GM18517 (cell line): ENCODE results near the gene ZNF268.

ENCODE experiments used
- ATAC-seq: cut with Tn5 transposase; IDR thresholded peaks from one replicate; pipeline ENCODE4 v1.9.1; 2021; ENCODE audit warnings: mild to moderate bottlenecking, moderate library complexity; ENCODE audit not compliant: unreplicated experiment

ZNF268 gene

GRCh38 chr12:133181238-133181959 lies at the start of gene ZNF268:
TSS of gene ZNF268 (plus strand) at chr12:133181495. CDS start at chr12:133181998, 503 bp downstream.
- peak; percentile 90 for ATAC-seq

DNA sequence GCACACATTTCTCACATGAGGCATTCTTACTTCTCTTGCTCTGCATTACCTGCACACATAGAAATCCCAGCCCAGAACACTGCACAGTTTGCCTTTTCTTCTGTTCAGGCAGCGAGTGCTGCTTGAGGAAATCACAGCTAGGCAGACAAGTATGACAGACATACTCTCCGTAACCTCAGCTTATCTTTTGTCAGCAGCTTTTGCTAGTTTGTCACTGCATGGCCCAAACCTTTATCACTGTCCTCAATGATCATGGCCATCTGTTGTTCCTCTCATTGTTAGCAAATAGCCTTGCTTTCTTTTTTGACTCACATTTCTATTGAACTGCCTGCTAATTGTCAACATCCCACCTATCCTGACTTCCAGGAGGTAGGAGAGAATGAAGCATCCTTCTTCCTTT lies 45.5 kb upstream of the ZNF268 start:
- ATAC-seq = no peak

- ATAC-seq = no peak
Observed at GRCh38 chr12:133145981-133146380, 35.3 kb upstream of the ZNF268 start.

DNA sequence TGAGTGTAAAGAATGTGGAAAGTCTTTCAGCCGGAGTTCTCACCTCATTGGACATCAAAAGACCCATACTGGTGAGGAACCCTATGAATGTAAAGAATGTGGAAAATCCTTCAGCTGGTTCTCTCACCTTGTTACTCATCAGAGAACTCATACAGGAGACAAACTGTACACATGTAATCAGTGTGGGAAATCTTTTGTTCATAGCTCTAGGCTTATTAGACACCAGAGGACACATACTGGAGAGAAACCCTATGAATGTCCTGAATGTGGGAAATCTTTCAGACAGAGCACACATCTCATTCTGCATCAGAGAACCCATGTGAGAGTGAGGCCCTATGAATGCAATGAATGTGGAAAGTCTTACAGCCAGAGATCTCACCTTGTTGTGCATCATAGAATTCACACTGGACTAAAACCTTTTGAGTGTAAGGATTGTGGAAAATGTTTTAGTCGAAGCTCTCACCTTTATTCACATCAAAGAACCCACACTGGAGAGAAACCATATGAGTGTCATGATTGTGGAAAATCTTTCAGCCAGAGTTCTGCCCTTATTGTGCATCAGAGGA lies 25.1 kb upstream of the ZNF268 start:
- no peak for ATAC-seq

DNA sequence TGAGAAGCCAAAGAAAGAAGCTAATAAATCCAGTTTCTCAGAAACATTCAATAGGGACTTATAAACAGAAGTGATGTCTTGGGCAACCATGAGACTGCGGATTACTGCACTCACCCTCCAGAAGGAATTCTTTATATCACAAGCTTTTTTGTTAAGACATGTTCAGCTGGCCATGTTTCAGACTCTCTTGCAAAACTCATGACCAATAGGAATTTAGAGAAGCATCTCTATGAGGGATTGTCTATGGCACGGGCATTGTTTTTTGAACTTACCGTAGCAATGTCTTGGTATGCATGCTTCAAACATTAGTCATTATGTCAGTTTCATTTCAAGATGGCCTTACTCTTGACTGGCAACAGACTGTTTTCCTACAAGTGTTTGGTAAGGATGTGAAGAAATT lies 15.5 kb upstream of the ZNF268 start:
- ATAC-seq = no peak

DNA sequence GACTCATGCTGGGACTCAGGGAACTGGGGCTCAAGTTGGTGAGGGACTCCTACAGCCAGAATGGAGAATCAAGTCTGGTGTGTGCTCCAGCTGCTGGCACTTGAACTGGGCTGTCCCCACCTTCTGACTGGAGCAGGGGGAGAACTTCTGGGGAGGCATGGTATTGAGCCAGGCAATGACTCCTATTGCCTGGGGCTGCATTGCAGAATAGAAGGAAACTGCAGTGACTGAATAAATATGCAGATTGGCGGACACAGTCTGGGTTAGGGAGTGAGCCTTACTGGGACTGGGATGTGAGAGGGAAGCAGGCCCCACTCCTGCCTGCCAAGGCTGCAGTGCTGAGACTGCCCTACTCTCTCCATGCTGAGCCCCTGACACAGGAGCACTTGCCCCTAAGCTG lies 8.8 kb upstream of the ZNF268 start:
- ATAC-seq = no peak

GRCh38 chr12:133174901-133175300 lies 6.4 kb upstream of the ZNF268 start:
- no peak for ATAC-seq

DNA sequence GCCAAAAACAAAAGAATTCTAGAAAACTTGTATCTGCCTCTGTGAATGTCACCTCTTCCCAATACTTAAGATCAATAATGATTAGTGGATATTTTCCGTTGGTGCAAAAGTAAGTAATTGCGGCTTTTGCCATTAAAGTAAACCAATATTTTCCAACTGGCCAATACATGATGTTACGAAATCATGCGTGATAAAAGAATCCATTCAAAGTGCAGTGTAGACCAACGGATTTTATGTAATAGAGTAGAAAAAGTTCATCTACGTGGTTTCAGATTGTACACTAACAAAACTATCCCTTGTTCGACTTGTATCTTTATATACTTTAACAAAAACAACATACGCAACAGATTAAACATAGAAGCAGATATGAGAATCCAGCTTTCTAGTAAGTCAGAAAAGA lies 626 bp upstream of the ZNF268 start:
- no peak for ATAC-seq

DNA sequence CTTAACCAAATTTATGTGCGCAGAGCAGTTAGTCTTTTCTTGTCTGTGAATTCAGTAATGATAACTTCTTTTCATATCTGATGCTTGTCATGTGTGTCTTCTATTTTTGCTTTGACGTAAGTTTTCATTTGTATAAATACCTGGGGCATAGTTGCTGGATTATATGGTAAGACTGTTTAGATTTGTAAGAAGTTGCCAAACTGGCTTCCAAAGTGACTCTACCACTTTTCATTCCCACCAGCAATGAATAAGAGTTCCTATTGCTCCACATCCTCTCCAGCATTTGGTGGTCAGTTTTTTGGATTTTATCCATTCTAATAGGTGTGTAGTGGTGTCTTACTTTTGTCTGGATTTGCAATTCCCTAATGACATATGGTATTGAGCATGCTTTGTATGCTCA lies 8.9 kb downstream of the ZNF268 start:
- ATAC-seq = no peak

DNA sequence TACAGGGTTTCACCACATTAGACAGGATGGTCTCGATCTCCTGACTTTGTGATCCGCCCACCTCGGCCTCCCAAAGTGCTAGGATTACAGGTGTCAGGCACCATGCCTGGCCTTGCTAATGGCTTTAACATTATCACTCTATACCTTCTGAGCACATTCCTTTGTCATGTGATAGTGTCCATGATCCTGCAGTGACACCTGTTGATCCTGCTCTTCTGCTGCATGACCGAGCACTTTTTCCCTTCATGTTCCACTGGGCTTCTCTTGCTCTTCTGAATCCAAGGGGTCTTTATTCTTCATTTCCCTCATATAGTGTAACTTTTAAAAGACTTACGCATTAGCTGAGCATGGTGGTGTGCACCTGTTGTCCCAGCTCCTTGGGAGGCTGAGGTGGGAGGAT lies 11.6 kb downstream of the ZNF268 start:
- ATAC-seq = no peak

- ATAC-seq = no peak
Observed at GRCh38 chr12:133201888-133202287, 20.6 kb downstream of the ZNF268 start.

GRCh38 chr12:133202493-133203343 lies 21.4 kb downstream of the ZNF268 start:
- ATAC-seq = no peak

- ATAC-seq = no peak
Observed at GRCh38 chr12:133203344-133204263, 22.3 kb downstream of the ZNF268 start.

- ATAC-seq = no peak
Observed at GRCh38 chr12:133204264-133204603, 22.9 kb downstream of the ZNF268 start.

GRCh38 chr12:133206390-133206789 lies 25.1 kb downstream of the ZNF268 start:
- no peak for ATAC-seq

DNA sequence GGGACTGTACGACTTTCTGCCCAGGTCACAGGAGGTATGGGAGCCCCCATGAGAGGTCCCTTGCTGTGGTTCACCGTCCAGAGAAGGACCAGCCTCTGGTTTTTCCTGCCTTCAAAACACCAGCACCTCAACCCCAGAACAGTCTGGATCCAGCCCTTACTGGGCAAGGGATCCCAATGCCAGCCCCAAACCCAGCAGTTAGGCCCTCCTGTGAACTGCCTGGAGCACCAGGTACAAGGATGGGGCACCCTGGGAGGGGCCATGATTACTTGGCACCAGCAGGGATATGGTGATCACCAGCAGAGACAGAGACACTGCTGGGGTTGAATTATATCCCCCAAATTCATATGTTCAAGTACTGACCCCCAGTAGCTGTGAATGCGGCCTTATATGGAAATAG lies 34.4 kb downstream of the ZNF268 start:
- no peak for ATAC-seq

DNA sequence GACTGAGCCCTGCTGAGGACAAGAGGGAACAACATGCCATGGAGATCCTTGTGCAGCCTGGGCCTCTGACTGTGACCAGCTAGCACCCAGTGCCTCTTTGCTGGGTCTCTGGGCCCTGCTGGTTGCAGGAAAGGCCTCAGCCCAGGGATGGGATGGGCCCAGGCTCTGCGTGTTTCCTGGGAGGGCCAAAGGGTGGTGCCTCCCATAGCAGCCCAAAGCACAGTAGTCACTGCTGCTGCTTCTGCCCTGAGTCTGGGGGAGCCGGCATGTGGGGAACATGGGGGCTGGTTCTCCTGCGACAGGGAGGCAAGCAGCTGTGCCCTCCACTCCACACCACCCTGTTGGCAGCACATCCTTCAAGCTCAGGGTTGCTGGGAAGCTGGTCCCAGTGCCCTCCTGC lies 35.9 kb downstream of the ZNF268 start:
- no peak for ATAC-seq

DNA sequence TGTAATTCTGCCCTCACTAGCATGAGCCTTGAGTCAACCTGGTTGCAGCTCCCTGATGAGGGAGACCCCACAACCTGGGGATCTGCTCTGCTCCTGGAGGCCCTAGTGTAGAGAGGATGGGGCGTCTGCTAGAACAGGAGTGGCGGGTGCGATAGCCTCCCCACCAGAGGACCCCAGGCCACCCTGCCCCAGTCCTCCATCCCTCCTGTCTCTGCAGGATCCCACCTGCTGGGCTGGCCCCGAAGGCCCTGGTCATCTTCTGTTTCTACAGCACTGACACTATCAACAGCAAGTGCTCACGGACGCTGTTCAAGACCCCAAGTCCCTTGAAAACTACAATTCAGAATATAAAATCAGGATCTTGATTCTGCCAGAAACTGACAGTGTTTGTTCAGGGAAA lies 39.2 kb downstream of the ZNF268 start:
- no peak for ATAC-seq

GRCh38 chr12:133221241-133221640 lies 39.9 kb downstream of the ZNF268 start:
- ATAC-seq = no peak

DNA sequence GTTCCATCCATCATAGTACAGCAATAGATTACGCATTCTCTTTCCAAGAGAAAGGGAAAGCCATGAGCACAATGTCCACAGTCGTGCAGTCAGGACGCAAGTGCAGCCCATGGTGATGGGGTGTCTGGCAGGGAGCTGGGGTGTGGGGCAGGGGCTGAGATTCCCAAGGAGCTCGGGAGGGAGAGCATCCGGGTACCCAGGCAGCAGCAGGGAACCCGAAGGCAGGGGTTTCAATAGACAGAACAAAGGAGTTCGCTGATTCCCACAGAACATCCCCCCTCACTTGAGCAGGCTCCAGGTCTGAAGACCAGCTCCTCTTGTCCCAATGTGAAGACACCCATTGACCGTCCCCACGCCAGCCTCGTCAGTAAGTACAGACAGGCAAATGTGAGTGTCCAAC lies 40.9 kb downstream of the ZNF268 start:
- ATAC-seq = no peak

GRCh38 chr12:133225527-133225926 lies 44.2 kb downstream of the ZNF268 start:
- no peak for ATAC-seq
